ENCODE measurements around the gene SMTNL1. TPM values are rescaled to one million over a fixed set of nuclear protein-coding genes. Genes with fewer than 3 reads are reported as not detected.
A peak's percentile ranks its signal among the peaks of the same experiment; 100 is the strongest.

SMTNL1 gene
- polyA plus RNA-seq, 1 donor = 0.58 TPM

GRCh38 chr11:57498540-57498939 lies 38.9 kb upstream of the SMTNL1 start:
- peak in 1 of 2 donors; percentile 41 for DNase-seq
- Histone ChIP-seq H3K9me3 (ENCODE audit: control insufficient read depth, low read depth, low read length) (no peaks in the 10 kb centered on the region), H3K27me3 (ENCODE audit: control insufficient read depth, insufficient read depth, low read length) (no peaks in the 10 kb centered on the region), H3K27ac (ENCODE audit: low read length) (no peak overlapping the region), H3K4me3 (ENCODE audit: low read length) (no peak overlapping the region), H3K4me1 (ENCODE audit: control insufficient read depth, insufficient read depth, low read length) (peaks cover 37% of the 10 kb centered on the region), H3K36me3 (ENCODE audit: control insufficient read depth, insufficient read depth, low read length) (peaks cover 8% of the 10 kb centered on the region)
- no CpG with 5 or more reads among the region's 6 CpGs for WGBS (ENCODE audit: insufficient coverage, low lambda C conversion rate)

- Histone ChIP-seq H3K4me3 (ENCODE audit: low read length) (peak overlapping the region; percentile 32), H3K27ac (ENCODE audit: low read length) (no peak overlapping the region), H3K27me3 (ENCODE audit: control insufficient read depth, insufficient read depth, low read length) (no peaks in the 10 kb centered on the region), H3K4me1 (ENCODE audit: control insufficient read depth, insufficient read depth, low read length) (peaks cover 34% of the 10 kb centered on the region), H3K9me3 (ENCODE audit: control insufficient read depth, low read depth, low read length) (no peaks in the 10 kb centered on the region), H3K36me3 (ENCODE audit: control insufficient read depth, insufficient read depth, low read length) (peaks cover 7% of the 10 kb centered on the region)
- peak; percentile 93 to 96 for DNase-seq
- WGBS (ENCODE audit: insufficient coverage, low lambda C conversion rate) = no CpG with 5 or more reads among the region's 35 CpGs
Observed at GRCh38 chr11:57499413-57499982, 37.9 kb upstream of the SMTNL1 start.

GRCh38 chr11:57499983-57500461 lies 37.4 kb upstream of the SMTNL1 start:
- H3K36me3 ChIP-seq (ENCODE audit: control insufficient read depth, insufficient read depth, low read length) = peaks cover 6% of the 10 kb centered on the region
- H3K9me3 ChIP-seq (ENCODE audit: control insufficient read depth, low read depth, low read length) = no peaks in the 10 kb centered on the region
- peak overlapping the region; percentile 32 for H3K4me3 ChIP-seq (ENCODE audit: low read length)
- H3K4me1 ChIP-seq (ENCODE audit: control insufficient read depth, insufficient read depth, low read length) = peaks cover 34% of the 10 kb centered on the region
- no peaks in the 10 kb centered on the region for H3K27me3 ChIP-seq (ENCODE audit: control insufficient read depth, insufficient read depth, low read length)
- H3K27ac ChIP-seq (ENCODE audit: low read length) = no peak overlapping the region
- WGBS (ENCODE audit: insufficient coverage, low lambda C conversion rate) = no CpG with 5 or more reads among the region's 12 CpGs
- DNase-seq = no peak

- Histone ChIP-seq H3K27ac (ENCODE audit: low read length) (no peak overlapping the region), H3K27me3 (ENCODE audit: control insufficient read depth, insufficient read depth, low read length) (no peaks in the 10 kb centered on the region), H3K9me3 (ENCODE audit: control insufficient read depth, low read depth, low read length) (no peaks in the 10 kb centered on the region), H3K36me3 (ENCODE audit: control insufficient read depth, insufficient read depth, low read length) (peaks cover 3% of the 10 kb centered on the region), H3K4me1 (ENCODE audit: control insufficient read depth, insufficient read depth, low read length) (peaks cover 34% of the 10 kb centered on the region), H3K4me3 (ENCODE audit: low read length) (no peak overlapping the region)
- DNase-seq = no peak
- no CpG with 5 or more reads among the region's 8 CpGs for WGBS (ENCODE audit: insufficient coverage, low lambda C conversion rate)
Observed at GRCh38 chr11:57500515-57500914, 36.9 kb upstream of the SMTNL1 start.

GRCh38 chr11:57500926-57501325 lies 36.5 kb upstream of the SMTNL1 start:
- no peaks in the 10 kb centered on the region for H3K27me3 ChIP-seq (ENCODE audit: control insufficient read depth, insufficient read depth, low read length)
- no peak for DNase-seq
- H3K4me3 ChIP-seq (ENCODE audit: low read length) = no peak overlapping the region
- WGBS (ENCODE audit: insufficient coverage, low lambda C conversion rate) = no CpG with 5 or more reads among the region's 15 CpGs
- H3K36me3 ChIP-seq (ENCODE audit: control insufficient read depth, insufficient read depth, low read length) = peaks cover 3% of the 10 kb centered on the region
- H3K9me3 ChIP-seq (ENCODE audit: control insufficient read depth, low read depth, low read length) = no peaks in the 10 kb centered on the region
- peaks cover 34% of the 10 kb centered on the region for H3K4me1 ChIP-seq (ENCODE audit: control insufficient read depth, insufficient read depth, low read length)
- H3K27ac ChIP-seq (ENCODE audit: low read length) = no peak overlapping the region

- Histone ChIP-seq H3K36me3 (ENCODE audit: control insufficient read depth, insufficient read depth, low read length) (no peaks in the 10 kb centered on the region), H3K4me1 (ENCODE audit: control insufficient read depth, insufficient read depth, low read length) (peaks cover 27% of the 10 kb centered on the region), H3K4me3 (ENCODE audit: low read length) (no peak overlapping the region), H3K27ac (ENCODE audit: low read length) (no peak overlapping the region), H3K9me3 (ENCODE audit: control insufficient read depth, low read depth, low read length) (no peaks in the 10 kb centered on the region), H3K27me3 (ENCODE audit: control insufficient read depth, insufficient read depth, low read length) (no peaks in the 10 kb centered on the region)
- 100% methylated on average over 1 of the region's 4 CpGs for WGBS (ENCODE audit: insufficient coverage, low lambda C conversion rate)
- DNase-seq = peak in 1 of 2 donors; percentile 56
Observed at GRCh38 chr11:57501953-57502352, 35.4 kb upstream of the SMTNL1 start.

GRCh38 chr11:57502376-57502775 lies 35.0 kb upstream of the SMTNL1 start:
- peaks cover 23% of the 10 kb centered on the region for H3K4me1 ChIP-seq (ENCODE audit: control insufficient read depth, insufficient read depth, low read length)
- no peaks in the 10 kb centered on the region for H3K36me3 ChIP-seq (ENCODE audit: control insufficient read depth, insufficient read depth, low read length)
- H3K27me3 ChIP-seq (ENCODE audit: control insufficient read depth, insufficient read depth, low read length) = no peaks in the 10 kb centered on the region
- no peak overlapping the region for H3K4me3 ChIP-seq (ENCODE audit: low read length)
- no peak for DNase-seq
- no peaks in the 10 kb centered on the region for H3K9me3 ChIP-seq (ENCODE audit: control insufficient read depth, low read depth, low read length)
- no peak overlapping the region for H3K27ac ChIP-seq (ENCODE audit: low read length)
- WGBS (ENCODE audit: insufficient coverage, low lambda C conversion rate) = no CpG with 5 or more reads among the region's 3 CpGs

GRCh38 chr11:57502870-57503269 lies 34.5 kb upstream of the SMTNL1 start:
- H3K27ac ChIP-seq (ENCODE audit: low read length) = no peak overlapping the region
- H3K36me3 ChIP-seq (ENCODE audit: control insufficient read depth, insufficient read depth, low read length) = no peaks in the 10 kb centered on the region
- H3K4me1 ChIP-seq (ENCODE audit: control insufficient read depth, insufficient read depth, low read length) = peaks cover 19% of the 10 kb centered on the region
- no peak for DNase-seq
- no peak overlapping the region for H3K4me3 ChIP-seq (ENCODE audit: low read length)
- H3K9me3 ChIP-seq (ENCODE audit: control insufficient read depth, low read depth, low read length) = no peaks in the 10 kb centered on the region
- no peaks in the 10 kb centered on the region for H3K27me3 ChIP-seq (ENCODE audit: control insufficient read depth, insufficient read depth, low read length)

GRCh38 chr11:57504511-57504910 lies 32.9 kb upstream of the SMTNL1 start:
- H3K27ac ChIP-seq (ENCODE audit: low read length) = no peak overlapping the region
- H3K4me1 ChIP-seq (ENCODE audit: control insufficient read depth, insufficient read depth, low read length) = peaks cover 5% of the 10 kb centered on the region
- no peaks in the 10 kb centered on the region for H3K27me3 ChIP-seq (ENCODE audit: control insufficient read depth, insufficient read depth, low read length)
- H3K4me3 ChIP-seq (ENCODE audit: low read length) = no peak overlapping the region
- H3K36me3 ChIP-seq (ENCODE audit: control insufficient read depth, insufficient read depth, low read length) = no peaks in the 10 kb centered on the region
- H3K9me3 ChIP-seq (ENCODE audit: control insufficient read depth, low read depth, low read length) = no peaks in the 10 kb centered on the region
- DNase-seq = no peak
- WGBS (ENCODE audit: insufficient coverage, low lambda C conversion rate) = 94% methylated on average over 3 of the region's 4 CpGs

- Histone ChIP-seq H3K9me3 (ENCODE audit: control insufficient read depth, low read depth, low read length) (no peaks in the 10 kb centered on the region), H3K27me3 (ENCODE audit: control insufficient read depth, insufficient read depth, low read length) (no peaks in the 10 kb centered on the region), H3K27ac (ENCODE audit: low read length) (no peak overlapping the region), H3K4me1 (ENCODE audit: control insufficient read depth, insufficient read depth, low read length) (no peaks in the 10 kb centered on the region), H3K36me3 (ENCODE audit: control insufficient read depth, insufficient read depth, low read length) (no peaks in the 10 kb centered on the region), H3K4me3 (ENCODE audit: low read length) (no peak overlapping the region)
- WGBS (ENCODE audit: insufficient coverage, low lambda C conversion rate) = no CpG with 5 or more reads among the region's 1 CpG
- DNase-seq = no peak
Observed at GRCh38 chr11:57506522-57506921, 30.9 kb upstream of the SMTNL1 start.

All from large intestine (tissue), 3 donors.